SK-MEL-5 (cell line): ENCODE data around the gene XRCC1. TPM values are rescaled to one million over a fixed set of nuclear protein-coding genes. Genes with fewer than 3 reads are reported as not detected.
A peak's percentile ranks its signal among the peaks of the same experiment; 100 is the strongest.
"Not testable (repeated sequence)": the region's sequence is repeated elsewhere in the genome, so short reads cannot be mapped to it uniquely, and the experiment has no call there.

Source experiments
- DNase-seq: peaks from one replicate; pipeline ENCODE4 v3.0.0-alpha.2; 2016; ENCODE audit warnings: low read depth, low spot score
- in situ Hi-C: cut with HindIII; loops from 2 replicates; pipeline ENCODE4 v1.10.0; 2016; ENCODE audit warnings: low sequenced_read_pairs, high pct_unique_total_duplicates, low pct_unique_long_range_greater_than_20kb
- total RNA-seq: library from RNA; depleted of rRNA; stranded (reverse); fragments of >200 nt; shearing (Covaris generic); gene quantifications from 2 replicates; pipeline ENCODE4 v1.2.3, GENCODE V29; 2014

The XRCC1 gene
- total RNA-seq, 1 experiment from 2014 or later, result 13.2 TPM

DNA sequence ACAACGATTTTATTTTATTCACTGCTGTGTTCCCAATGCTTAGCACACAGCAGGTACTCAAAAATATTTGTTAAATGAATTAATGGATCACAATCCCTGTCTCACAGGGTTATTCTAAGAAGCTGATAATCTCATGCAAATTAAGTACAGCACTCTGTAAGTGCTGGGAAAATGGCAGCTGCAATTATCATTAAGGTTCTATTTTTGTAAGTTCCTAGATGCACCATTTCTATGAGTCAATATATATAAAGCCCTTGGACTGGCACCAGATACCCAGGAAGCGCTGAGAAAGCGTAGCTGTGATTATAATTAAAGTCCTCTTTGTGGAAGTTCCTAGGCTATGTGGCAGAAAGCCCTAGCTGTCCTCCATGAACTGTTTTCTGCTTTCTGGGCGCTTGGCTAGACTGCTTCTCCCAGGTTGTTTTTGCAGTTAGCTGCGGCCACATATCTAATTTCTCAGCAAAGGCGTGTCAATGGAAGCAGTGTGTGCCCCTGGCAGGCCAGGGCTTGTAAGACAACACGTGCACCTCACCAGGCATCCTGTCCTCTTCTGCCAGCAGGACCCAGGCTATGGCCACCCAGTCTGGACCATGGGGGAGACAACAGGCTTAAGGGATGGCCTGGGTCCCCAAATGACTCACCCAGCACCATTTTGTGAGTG is 31.4 kb upstream of the XRCC1 start:
- in situ Hi-C loops, result no loop called here
- DNase-seq, result peak; percentile 51

- DNase-seq, result no peak
- in situ Hi-C loops, result no loop called here
Observed at GRCh38 chr19:43605875-43606568, 30.7 kb upstream of the XRCC1 start.

DNA sequence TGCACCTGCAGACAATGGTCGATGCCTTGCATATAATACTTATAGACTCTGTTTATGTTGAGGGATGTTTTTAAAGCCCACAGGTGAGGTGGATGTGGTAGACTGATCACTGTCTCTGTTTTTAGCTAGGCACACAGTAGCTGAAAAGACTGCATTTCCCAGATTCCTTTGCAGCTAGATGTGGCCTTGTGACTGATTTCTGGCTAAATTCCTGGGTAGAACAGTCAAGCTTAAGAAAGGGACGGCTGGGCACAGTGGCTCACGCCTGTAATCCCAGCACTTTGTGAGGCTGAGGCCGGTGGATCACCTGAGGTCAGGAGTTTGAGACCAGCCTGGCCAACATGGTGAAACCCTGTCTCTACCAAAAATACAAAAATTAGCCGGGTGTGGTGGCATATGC is 25.0 kb upstream of the XRCC1 start:
- in situ Hi-C loops, DNase-seq: not testable (repeated sequence)

DNA sequence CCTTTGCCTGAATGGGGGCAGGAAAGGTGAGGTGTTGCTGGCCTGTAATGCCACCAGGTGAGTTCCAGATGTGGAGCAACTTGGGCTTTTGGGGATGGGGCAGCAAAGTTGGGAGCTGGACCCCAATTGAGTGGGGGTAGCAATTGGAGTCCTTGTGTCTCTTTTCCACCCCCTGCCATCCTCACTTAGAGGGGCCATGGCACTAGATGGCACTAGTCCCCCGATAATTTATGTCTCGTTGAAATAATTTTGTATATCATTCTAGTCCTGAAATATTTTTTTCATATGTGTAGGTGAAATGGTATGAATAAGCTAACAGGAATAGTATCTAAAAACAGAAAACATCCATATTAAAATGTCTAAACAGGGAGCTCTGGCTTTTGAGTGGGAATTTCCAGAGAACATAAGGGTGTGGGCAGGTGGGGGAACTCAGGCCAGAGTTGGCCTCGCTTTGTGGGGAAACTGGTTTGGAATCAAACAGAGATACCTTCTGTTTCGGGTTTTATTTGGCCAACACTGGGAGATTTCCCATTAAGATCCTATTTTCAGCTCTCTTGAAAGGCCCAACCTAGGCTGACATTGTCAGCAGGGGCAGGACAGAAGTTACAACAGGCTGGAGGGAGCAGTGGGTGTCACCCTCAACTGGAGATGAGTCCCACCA is 24.4 kb upstream of the XRCC1 start:
- in situ Hi-C loops, result no loop called here
- no peak for DNase-seq

DNA sequence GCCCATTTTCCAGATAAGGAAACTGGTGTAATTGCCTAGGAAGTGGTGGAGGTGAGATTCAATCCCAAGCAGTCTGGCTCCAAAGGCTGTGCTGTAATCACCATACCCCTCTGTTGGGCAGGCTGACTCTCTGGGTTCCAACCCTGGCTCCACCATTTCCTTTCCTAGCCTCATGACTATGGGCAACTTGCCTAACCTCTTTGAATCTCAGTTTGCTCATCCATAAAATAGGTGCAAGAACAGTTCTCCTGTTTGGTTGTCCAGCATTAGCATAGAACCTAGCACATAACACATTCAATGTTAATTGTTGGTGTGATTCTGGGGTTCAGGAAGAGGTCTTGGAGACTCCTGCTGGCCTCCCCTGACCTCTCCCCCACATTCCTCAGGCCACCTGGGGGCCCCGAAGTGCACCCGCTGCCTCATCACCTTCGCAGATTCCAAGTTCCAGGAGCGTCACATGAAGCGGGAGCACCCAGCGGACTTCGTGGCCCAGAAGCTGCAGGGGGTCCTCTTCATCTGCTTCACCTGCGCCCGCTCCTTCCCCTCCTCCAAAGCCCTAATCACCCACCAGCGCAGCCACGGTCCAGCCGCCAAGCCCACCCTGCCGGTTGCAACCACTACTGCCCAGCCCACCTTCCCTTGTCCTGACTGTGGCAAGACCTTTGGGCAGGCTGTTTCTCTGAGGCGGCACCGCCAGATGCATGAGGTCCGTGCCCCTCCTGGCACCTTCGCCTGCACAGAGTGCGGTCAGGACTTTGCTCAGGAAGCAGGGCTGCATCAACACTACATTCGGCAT is 23.3 kb upstream of the XRCC1 start:
- DNase-seq, result no peak
- in situ Hi-C loops, result no loop called here

DNA sequence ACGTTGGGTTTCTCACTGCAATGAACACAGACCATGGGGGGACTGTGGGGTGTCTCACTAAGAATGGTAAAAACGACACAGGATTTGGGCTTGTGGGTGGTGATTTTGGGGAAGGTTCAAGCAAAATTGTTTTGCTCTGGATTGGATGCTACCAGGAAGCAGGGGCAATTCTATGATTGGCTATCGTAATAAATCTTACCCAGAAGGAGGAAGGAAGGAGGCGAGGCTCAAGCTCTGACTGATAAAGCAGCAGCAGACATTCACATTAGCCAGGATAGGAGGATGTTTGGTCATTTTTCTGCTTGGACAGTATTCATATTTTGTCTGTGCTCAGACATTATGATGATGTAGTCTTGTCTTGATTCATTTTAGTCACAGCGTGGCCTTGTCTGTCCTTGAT is 22.5 kb upstream of the XRCC1 start:
- in situ Hi-C loops, result no loop called here
- DNase-seq, result no peak

GRCh38 chr19:43596842-43597461 is 21.6 kb upstream of the XRCC1 start:
- DNase-seq, result no peak

DNA sequence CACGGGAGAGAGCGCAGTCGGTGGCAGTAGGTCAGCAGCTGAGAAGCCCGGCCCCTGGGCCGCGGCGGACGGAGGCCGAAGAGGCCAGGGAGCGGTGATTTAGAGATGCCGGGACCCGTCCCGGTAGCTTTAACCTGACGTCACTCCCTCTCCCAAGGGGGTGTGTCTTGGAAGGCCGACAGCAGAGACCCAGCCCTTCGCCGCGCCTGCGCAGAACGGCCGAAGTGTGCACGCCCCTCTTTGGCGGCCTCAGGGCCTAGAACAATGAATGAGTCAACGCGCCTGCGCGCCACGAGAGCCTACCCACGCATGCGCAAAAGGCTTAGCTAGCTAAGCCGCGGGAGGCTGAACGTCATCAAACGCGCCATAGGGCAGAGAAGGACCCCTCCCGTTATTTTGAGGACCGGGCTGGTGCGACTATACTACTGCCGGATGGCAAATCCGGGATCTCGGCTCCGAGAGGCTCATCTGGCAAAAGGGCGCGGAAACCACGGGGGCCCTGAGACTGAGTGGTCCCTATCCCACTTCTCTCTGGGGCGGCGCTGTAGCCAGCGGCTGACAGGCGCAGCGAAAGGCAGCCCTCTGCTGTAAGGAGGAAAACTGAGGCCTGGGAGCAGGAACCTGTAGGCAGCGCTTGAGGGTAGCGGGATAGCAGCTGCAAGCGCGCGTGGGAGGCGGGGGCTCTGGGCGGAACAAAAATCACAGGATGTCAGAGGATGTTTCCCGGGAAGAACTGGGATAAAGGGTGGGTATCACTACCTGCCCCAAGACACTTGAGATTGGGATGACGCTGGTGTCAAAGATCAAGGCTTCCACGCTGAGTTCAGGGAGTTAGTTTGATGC is 20.9 kb upstream of the XRCC1 start, which contains the start of the genes IRGQ and ZNF576:
IRGQ (minus strand) TSS at position 136 of the 843 bp plus-strand sequence. CDS start 796 bp downstream, outside the sequence.
ZNF576 (plus strand) TSS at position 597 of the 843 bp plus-strand sequence. CDS start 514 bp downstream, outside the sequence.
- in situ Hi-C loops, result no loop called here
- peak; percentile 99 for DNase-seq

More at GRCh38 chr19:43596842-43597461, 21.6 kb upstream of the XRCC1 start:
- in situ Hi-C loops, result no loop called here

GRCh38 chr19:43595605-43595998 is 20.3 kb upstream of the XRCC1 start:
- DNase-seq, result no peak
- in situ Hi-C loops, result no loop called here

DNA sequence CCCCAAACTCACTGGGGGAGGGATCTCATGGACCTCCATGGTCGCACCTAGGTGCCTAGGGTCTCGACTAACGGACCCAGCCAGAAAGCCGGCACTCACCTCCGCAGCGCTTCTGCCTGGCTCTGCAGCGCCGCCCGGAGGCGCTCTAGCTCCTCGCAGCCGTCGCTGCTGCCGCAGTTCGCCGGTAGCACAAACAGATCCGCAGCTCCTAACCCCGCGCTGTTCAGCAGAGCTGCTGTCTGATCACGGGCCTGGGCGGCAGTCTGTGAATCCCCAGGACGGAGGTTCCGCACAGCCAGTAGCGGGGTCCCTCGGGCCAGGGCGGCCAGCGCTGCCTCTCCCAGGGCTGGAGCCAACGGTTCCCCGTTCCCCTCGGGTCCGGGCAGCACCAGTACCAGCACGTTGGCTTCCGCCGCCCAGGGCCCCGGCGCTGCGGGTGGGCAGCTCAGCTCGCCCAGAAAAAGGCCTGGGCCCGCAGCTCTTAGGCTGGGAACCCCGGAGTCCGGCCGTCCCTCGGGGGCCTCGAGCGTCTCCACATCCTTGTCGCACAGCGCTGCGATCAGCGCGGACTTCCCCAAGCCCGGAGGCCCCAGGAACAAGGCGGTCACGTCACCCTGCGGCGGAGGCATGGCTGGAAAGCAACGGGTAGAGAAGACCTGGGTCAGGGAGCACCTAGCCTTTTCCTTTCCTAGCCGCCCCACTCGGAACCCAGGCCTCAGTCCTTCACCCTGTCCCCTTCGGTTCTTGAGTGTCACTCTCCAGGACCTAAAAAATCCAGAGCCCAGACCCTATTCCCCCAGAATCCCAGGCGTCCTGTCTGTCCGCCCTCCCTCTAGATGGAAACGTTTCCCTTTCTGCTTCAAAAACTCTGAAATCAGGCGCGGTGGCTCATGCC is 19.6 kb upstream of the XRCC1 start:
- DNase-seq, result peak; percentile 53
- in situ Hi-C loops, result no loop called here

GRCh38 chr19:43594081-43594697 is 18.9 kb upstream of the XRCC1 start:
- in situ Hi-C loops, result no loop called here

GRCh38 chr19:43592800-43593350 is 17.5 kb upstream of the XRCC1 start:
- in situ Hi-C loops, result no loop called here
- DNase-seq, result no peak

More at GRCh38 chr19:43594081-43594697, 18.9 kb upstream of the XRCC1 start:
- no peak for DNase-seq

DNA sequence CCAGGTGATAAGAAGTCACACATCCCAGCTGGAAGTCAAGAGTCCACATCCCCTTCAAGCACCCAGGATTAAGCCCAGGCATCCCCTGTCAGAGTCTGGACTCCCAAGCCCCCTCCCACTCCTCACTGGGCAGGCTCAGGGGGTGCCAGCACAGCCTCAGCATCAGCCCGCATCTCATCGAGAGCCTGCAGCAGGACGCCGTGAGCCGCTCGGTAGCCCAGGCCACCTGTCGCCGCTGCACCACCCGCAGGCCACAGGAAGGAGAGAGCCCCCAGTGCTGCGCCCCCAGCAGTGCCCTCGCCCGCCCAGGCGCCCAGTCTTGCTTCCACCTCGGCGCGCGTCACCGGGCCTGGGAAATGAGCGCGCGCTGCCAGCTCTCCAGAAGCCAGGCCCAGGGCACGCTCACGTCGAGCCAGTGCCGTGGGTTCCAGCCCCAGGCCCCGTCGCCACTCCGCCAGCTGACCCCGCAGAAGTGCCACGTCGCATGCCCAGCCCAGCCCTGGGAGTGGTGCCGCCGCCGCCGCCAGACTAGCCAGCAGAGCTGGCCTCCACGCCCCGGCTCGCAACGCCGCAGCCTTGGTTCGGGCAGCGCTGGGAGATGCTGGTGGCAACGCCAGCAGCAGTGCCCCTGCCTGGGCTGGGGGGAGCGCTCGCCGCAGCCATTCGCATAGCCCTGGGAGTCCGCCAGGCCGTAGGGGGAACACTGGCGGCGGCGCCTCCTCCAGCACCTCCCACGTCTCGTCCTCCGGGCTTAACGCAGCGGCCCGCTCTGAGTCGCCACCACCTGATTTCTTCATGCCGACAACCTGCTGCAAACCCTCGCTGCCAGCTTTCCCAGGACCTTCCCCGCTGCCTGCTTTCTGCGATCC is 16.8 kb upstream of the XRCC1 start:
- no peak for DNase-seq
- in situ Hi-C loops, result no loop called here

- in situ Hi-C loops, result no loop called here
- no peak for DNase-seq
Observed at GRCh38 chr19:43589678-43590077, 14.4 kb upstream of the XRCC1 start.
